Lower leg skin (tissue), 3 donors: ENCODE results near the gene MYL4.
"Not testable (repeated sequence)": the region's sequence is repeated elsewhere in the genome, so short reads cannot be mapped to it uniquely, and the experiment has no call there.

Experiments used
- POLR2A ChIP-seq, 2 donors: fragments of 450-650 bp; IDR thresholded peaks; one replicate each; pipeline ENCODE4 v1.6.1; 2016 to 2017; ENCODE audit warnings: antibody characterized with exemption in 2 of 2, mild to moderate bottlenecking in 1 of 2, moderate library complexity in 1 of 2
- TF ChIP-seq, protein P1 (sequence below), 3 donors: fragments of 450-650 bp; IDR thresholded peaks; one replicate each; pipeline ENCODE4 v1.5.1; 2016; ENCODE audit warnings: antibody characterized with exemption in 3 of 3, mild to moderate bottlenecking in 3 of 3, moderate library complexity in 2 of 3

DNA sequence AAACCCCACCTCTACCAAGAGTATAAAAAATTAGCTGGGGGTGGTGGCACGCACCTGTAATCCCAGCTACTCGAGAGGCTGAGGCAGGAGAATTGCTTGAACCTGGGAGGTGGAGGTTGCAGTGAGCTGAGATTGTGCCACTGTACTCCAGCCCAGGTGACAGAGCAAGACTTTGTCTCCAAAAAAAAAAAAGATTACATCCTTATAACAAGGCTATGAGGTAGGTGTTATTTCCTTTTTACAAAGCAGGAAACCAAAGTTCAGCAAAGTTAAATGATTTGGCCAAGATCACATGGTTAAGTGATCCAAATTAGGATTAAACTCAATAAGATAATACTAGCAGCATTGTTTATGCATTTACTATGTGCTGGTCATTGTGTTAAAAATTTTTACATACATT lies 8.1 kb downstream of the MYL4 start:
- not testable (repeated sequence) for TF ChIP-seq POLR2A (IDR thresholded peaks at IDR 0.05)
- TF ChIP-seq, protein P1, sequence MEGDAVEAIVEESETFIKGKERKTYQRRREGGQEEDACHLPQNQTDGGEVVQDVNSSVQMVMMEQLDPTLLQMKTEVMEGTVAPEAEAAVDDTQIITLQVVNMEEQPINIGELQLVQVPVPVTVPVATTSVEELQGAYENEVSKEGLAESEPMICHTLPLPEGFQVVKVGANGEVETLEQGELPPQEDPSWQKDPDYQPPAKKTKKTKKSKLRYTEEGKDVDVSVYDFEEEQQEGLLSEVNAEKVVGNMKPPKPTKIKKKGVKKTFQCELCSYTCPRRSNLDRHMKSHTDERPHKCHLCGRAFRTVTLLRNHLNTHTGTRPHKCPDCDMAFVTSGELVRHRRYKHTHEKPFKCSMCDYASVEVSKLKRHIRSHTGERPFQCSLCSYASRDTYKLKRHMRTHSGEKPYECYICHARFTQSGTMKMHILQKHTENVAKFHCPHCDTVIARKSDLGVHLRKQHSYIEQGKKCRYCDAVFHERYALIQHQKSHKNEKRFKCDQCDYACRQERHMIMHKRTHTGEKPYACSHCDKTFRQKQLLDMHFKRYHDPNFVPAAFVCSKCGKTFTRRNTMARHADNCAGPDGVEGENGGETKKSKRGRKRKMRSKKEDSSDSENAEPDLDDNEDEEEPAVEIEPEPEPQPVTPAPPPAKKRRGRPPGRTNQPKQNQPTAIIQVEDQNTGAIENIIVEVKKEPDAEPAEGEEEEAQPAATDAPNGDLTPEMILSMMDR (IDR thresholded peaks at IDR 0.05), result not testable (repeated sequence)
